ENCODE measurements around the gene EFCAB14.
"Not testable (repeated sequence)": the region's sequence is repeated elsewhere in the genome, so short reads cannot be mapped to it uniquely, and the experiment has no call there.

DNA sequence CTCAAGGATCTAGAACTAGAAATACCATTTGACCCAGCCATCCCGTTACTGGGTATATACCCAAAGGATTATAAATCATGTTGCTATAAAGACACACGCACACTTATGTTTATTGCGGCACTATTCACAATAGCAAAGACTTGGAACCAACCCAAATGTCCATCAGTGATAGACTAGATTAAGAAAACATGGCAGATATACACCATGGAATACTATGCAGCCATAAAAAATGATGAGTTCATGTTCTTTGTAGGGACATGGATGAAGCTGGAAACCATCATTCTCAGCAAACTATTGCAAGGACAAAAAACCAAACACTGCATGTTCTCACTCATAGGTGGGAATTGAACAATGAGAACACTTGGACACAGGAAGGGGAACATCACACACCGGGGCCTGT, 24.2 kb downstream of the EFCAB14 start:
- TF ChIP-seq, protein P1, sequence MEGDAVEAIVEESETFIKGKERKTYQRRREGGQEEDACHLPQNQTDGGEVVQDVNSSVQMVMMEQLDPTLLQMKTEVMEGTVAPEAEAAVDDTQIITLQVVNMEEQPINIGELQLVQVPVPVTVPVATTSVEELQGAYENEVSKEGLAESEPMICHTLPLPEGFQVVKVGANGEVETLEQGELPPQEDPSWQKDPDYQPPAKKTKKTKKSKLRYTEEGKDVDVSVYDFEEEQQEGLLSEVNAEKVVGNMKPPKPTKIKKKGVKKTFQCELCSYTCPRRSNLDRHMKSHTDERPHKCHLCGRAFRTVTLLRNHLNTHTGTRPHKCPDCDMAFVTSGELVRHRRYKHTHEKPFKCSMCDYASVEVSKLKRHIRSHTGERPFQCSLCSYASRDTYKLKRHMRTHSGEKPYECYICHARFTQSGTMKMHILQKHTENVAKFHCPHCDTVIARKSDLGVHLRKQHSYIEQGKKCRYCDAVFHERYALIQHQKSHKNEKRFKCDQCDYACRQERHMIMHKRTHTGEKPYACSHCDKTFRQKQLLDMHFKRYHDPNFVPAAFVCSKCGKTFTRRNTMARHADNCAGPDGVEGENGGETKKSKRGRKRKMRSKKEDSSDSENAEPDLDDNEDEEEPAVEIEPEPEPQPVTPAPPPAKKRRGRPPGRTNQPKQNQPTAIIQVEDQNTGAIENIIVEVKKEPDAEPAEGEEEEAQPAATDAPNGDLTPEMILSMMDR (IDR thresholded peaks at IDR 0.05; ENCODE audit: low read length), result not testable (repeated sequence)
- TF ChIP-seq EZH2 (IDR thresholded peaks at IDR 0.05; ENCODE audit: borderline replicate concordance, low read length), result not testable (repeated sequence)

All from OCI-LY1 (cell line).